ENCODE results near the gene SLC25A33.
"Not testable (repeated sequence)": the region's sequence is repeated elsewhere in the genome, so short reads cannot be mapped to it uniquely, and the experiment has no call there.

The SLC25A33 gene

GRCh38 chr1:9503001-9503675 lies 36.1 kb upstream of the SLC25A33 start:
- DNase-seq (ENCODE audit: insufficient read length, low spot score) (no peak), FAIRE-seq (no peak)
- TF ChIP-seq, protein P1, sequence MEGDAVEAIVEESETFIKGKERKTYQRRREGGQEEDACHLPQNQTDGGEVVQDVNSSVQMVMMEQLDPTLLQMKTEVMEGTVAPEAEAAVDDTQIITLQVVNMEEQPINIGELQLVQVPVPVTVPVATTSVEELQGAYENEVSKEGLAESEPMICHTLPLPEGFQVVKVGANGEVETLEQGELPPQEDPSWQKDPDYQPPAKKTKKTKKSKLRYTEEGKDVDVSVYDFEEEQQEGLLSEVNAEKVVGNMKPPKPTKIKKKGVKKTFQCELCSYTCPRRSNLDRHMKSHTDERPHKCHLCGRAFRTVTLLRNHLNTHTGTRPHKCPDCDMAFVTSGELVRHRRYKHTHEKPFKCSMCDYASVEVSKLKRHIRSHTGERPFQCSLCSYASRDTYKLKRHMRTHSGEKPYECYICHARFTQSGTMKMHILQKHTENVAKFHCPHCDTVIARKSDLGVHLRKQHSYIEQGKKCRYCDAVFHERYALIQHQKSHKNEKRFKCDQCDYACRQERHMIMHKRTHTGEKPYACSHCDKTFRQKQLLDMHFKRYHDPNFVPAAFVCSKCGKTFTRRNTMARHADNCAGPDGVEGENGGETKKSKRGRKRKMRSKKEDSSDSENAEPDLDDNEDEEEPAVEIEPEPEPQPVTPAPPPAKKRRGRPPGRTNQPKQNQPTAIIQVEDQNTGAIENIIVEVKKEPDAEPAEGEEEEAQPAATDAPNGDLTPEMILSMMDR (IDR thresholded peaks at IDR 0.05; ENCODE audit: insufficient read depth, missing control alignments): no peak

- TF ChIP-seq, protein P1 (IDR thresholded peaks at IDR 0.05; ENCODE audit: insufficient read depth, missing control alignments): no peak
- DNase-seq (ENCODE audit: insufficient read length, low spot score): peak; percentile 33
- no peak for FAIRE-seq
These were observed 34.1 kb upstream of the SLC25A33 start for GRCh38 chr1:9505143-9505542.

DNA sequence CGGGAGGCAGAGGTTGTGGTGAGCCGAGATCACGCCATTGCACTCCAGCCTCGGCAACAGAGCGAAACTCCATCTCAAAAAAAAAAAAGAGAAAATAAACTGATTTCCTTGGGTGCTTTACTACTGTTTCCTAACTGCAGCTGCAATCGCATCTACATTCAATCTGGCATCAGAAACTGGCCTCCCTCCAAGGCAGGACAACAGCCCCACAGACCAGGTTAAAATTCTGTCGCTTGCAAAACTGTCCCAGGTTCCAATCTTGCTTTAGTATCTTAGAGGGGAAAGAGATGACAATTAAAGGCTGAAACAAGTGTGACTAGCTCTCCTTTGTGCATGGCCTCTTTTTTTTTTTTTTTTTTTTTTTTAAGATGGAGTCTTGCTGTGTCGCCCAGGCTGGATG lies 32.4 kb upstream of the SLC25A33 start:
- FAIRE-seq (no peak), DNase-seq (ENCODE audit: insufficient read length, low spot score) (no peak)
- TF ChIP-seq, protein P1 (IDR thresholded peaks at IDR 0.05; ENCODE audit: insufficient read depth, missing control alignments): no peak

- DNase-seq (ENCODE audit: insufficient read length, low spot score) (no peak), FAIRE-seq (no peak)
- TF ChIP-seq, protein P1 (IDR thresholded peaks at IDR 0.05; ENCODE audit: insufficient read depth, missing control alignments): no peak
These were observed 29.1 kb upstream of the SLC25A33 start for GRCh38 chr1:9510130-9510529.

- not testable (repeated sequence) for FAIRE-seq; DNase-seq (ENCODE audit: insufficient read length, low spot score)
These were observed 23.7 kb upstream of the SLC25A33 start for GRCh38 chr1:9515550-9515949.

GRCh38 chr1:9518454-9518998 lies 20.7 kb upstream of the SLC25A33 start:
- DNase-seq (ENCODE audit: insufficient read length, low spot score) (no peak), FAIRE-seq (no peak)

DNA sequence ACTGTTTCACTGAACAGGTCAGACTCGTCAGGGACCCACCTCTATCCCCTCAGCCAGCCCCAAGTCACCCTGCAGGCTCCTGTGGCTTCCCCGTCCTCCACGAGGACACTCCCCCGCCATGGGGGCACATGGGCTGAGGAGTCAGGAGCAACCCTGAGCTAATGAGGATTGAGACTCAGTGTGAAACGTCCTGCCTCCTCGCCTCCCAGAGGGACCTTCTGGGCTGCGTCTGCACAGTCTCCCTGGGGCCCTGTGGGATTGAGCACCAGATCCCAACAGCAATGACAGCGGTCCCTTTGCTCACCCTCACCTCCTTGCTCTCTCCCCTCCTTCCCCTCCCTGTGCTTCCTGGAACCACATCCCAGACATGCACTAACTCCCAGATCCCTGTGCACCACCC lies 18.9 kb upstream of the SLC25A33 start:
- FAIRE-seq: no peak
- TF ChIP-seq, protein P1 (IDR thresholded peaks at IDR 0.05; ENCODE audit: insufficient read depth, missing control alignments): no peak
- DNase-seq (ENCODE audit: insufficient read length, low spot score): no peak

More at GRCh38 chr1:9518454-9518998, 20.7 kb upstream of the SLC25A33 start:
- TF ChIP-seq, protein P1 (IDR thresholded peaks at IDR 0.05; ENCODE audit: insufficient read depth, missing control alignments): no peak

All from D721Med (cell line).